ENCODE data around the gene DNAH6.

GRCh38 chr2:84716564-84716963 lies 200.3 kb downstream of the DNAH6 start:
- TF ChIP-seq POLR2A (IDR thresholded peaks at IDR 0.05; ENCODE audit: low read length) (no peak), GATA1 (IDR thresholded peaks at IDR 0.05; ENCODE audit: low read depth, low read length) (no peak)

Data from erythroblast (primary cell).